Liver (tissue), 9 donors: ENCODE data around the gene ILKAP. TPM values are rescaled to one million over a fixed set of nuclear protein-coding genes. Genes with fewer than 3 reads are reported as not detected.

ENCODE experiments used
- DNase-seq: peaks from one replicate; pipeline ENCODE4 v3.0.0-alpha.2; 2017; ENCODE audit warnings: low spot score
- H3K27ac ChIP-seq, 2 donors: one replicate each; pipeline ENCODE4 v1.7.0; 2013; ENCODE audit warnings: inconsistent platforms in 2 of 2, low read length in 2 of 2, control low read depth in 1 of 2, low read depth in 1 of 2, mild to moderate bottlenecking in 1 of 2
- H3K27me3 ChIP-seq, 4 donors: one replicate each; pipeline versions ENCODE4 v1.6.1 to v1.7.0; 2013; ENCODE audit warnings: low read length in 3 of 4, inconsistent platforms in 1 of 4, mild to moderate bottlenecking in 1 of 4, moderate library complexity in 1 of 4; ENCODE audit not compliant: control insufficient read depth in 4 of 4, insufficient read depth in 4 of 4
- H3K36me3 ChIP-seq, 4 donors: one replicate each; pipeline versions ENCODE4 v1.6.1 to v1.7.0; 2013; ENCODE audit warnings: low read length in 3 of 4, mild to moderate bottlenecking in 3 of 4, low read depth in 1 of 4, moderate library complexity in 1 of 4; ENCODE audit not compliant: control insufficient read depth in 4 of 4, insufficient read depth in 3 of 4
- H3K4me1 ChIP-seq, 4 donors: one replicate each; pipeline versions ENCODE4 v1.6.1 to v1.7.0; 2013; ENCODE audit warnings: low read length in 3 of 4, mild to moderate bottlenecking in 3 of 4, moderate library complexity in 1 of 4; ENCODE audit not compliant: control insufficient read depth in 4 of 4, insufficient read depth in 4 of 4
- H3K4me3 ChIP-seq, 3 donors: one replicate each; pipeline versions ENCODE4 v1.6.1 to v1.7.0; 2013; ENCODE audit warnings: low read length in 3 of 3, control low read depth in 1 of 3, low read depth in 1 of 3, mild to moderate bottlenecking in 1 of 3
- H3K9ac ChIP-seq, 2 donors: one replicate each; pipeline ENCODE4 v1.7.0; 2013; ENCODE audit warnings: low read length in 2 of 2, mild to moderate bottlenecking in 2 of 2, moderate library complexity in 2 of 2, control low read depth in 1 of 2, low read depth in 1 of 2
- H3K9me3 ChIP-seq, 4 donors: one replicate each; pipeline versions ENCODE4 v1.6.1 to v1.7.0; 2013; ENCODE audit warnings: low read length in 3 of 4; ENCODE audit not compliant: control insufficient read depth in 4 of 4
- EGR1 ChIP-seq, 2 donors: IDR thresholded peaks; 2 replicates each; pipeline ENCODE4 v1.6.1; 2016 to 2018; ENCODE audit warnings: antibody characterized with exemption in 2 of 2, low read depth in 2 of 2
- FOXA1 ChIP-seq: IDR thresholded peaks from 2 replicates; pipeline ENCODE4 v1.6.1; 2016; ENCODE audit warnings: antibody characterized with exemption
- FOXA2 ChIP-seq: IDR thresholded peaks from 2 replicates; pipeline ENCODE4 v1.6.1; 2016; ENCODE audit warnings: antibody characterized with exemption
- GABPA ChIP-seq, 2 donors: IDR thresholded peaks in 1 of 2; conservative IDR thresholded peaks in 1 of 2; 2 replicates each; pipeline ENCODE4 v1.6.1; 2016; ENCODE audit warnings: antibody characterized with exemption in 2 of 2, mild to moderate bottlenecking in 1 of 2, moderate library complexity in 1 of 2
- HNF4A ChIP-seq, 2 donors: conservative IDR thresholded peaks; 2 replicates each; pipeline ENCODE4 v1.6.1; 2016; ENCODE audit warnings: antibody characterized with exemption in 2 of 2, mild to moderate bottlenecking in 2 of 2
- HNF4G ChIP-seq: IDR thresholded peaks from 2 replicates; pipeline ENCODE4 v1.6.1; 2016; ENCODE audit warnings: antibody characterized with exemption
- JUND ChIP-seq, 2 donors: IDR thresholded peaks; 2 replicates each; pipeline ENCODE4 v1.6.1; 2016; ENCODE audit warnings: antibody characterized with exemption in 2 of 2
- NR2F2 ChIP-seq: IDR thresholded peaks from 2 replicates; pipeline ENCODE4 v1.6.1; 2016; ENCODE audit warnings: antibody characterized with exemption
- RAD21 ChIP-seq, 2 donors: IDR thresholded peaks; 2 replicates each; pipeline ENCODE4 v1.6.1; 2016; ENCODE audit warnings: antibody characterized with exemption in 2 of 2, mild to moderate bottlenecking in 2 of 2
- RXRA ChIP-seq, 2 donors: IDR thresholded peaks; 2 replicates each; pipeline ENCODE4 v1.6.1; 2017 to 2018; ENCODE audit warnings: antibody characterized with exemption in 2 of 2, mild to moderate bottlenecking in 1 of 2
- SP1 ChIP-seq: IDR thresholded peaks from 2 replicates; pipeline ENCODE4 v1.6.1; 2018; ENCODE audit warnings: antibody characterized with exemption, mild to moderate bottlenecking
- TAF1 ChIP-seq: conservative IDR thresholded peaks from 2 replicates; pipeline ENCODE4 v1.6.1; 2016; ENCODE audit warnings: antibody characterized with exemption, mild to moderate bottlenecking
- YY1 ChIP-seq: IDR thresholded peaks from 2 replicates; pipeline ENCODE4 v1.6.1; 2016; ENCODE audit warnings: antibody characterized with exemption, mild to moderate bottlenecking
- WGBS: extraction: QIAGEN DNeasy Blood & Tissue Kit; methylation state at CpG from one replicate; pipeline ENCODE4 v1.1.7; 2013; 5-methylcytosine and 5-hydroxymethylcytosine counted together
- polyA plus RNA-seq, 2 donors: library from polyadenylated mRNA; stranded (reverse) in 1 of 2; unstranded in 1 of 2; fragments of 200-250 nt in 1 of 2; fragments of >200 nt in 1 of 2; fragmentation: Nextera tagmentation in 1 of 2; extraction: Ambion mirVana in 1 of 2; gene quantifications; one replicate each; pipeline versions ENCODE4 v1.2.1 to v1.2.3, GENCODE V29; 2013 to 2015
- total RNA-seq, 2 donors: library from RNA; depleted of rRNA; stranded (reverse); fragments of >200 nt; gene quantifications; one replicate each; pipeline ENCODE4 v1.2.3, GENCODE V29; 2014
- TF ChIP-seq, protein P1 (sequence below): IDR thresholded peaks from 2 replicates; pipeline ENCODE4 v1.6.1; 2016; ENCODE audit warnings: antibody characterized with exemption
- TF ChIP-seq, protein P2 (sequence below): IDR thresholded peaks from 2 replicates; pipeline ENCODE4 v1.6.1; 2016; ENCODE audit warnings: antibody characterized with exemption, mild to moderate bottlenecking
- TF ChIP-seq, protein P3 (sequence below): IDR thresholded peaks from 2 replicates; pipeline ENCODE4 v1.6.1; 2016; ENCODE audit warnings: antibody characterized with exemption
- TF ChIP-seq, protein P4 (sequence below): IDR thresholded peaks from 2 replicates; pipeline ENCODE4 v1.6.1; 2016; ENCODE audit warnings: antibody characterized with exemption
- TF ChIP-seq, protein P5 (sequence below): fragments of 150-350 bp; IDR thresholded peaks from 2 replicates; pipeline ENCODE4 v1.5.1; 2017; ENCODE audit warnings: improper control_type of control experiment, low read depth, low read length; ENCODE audit not compliant: missing input control
- donor health status: healthy.
- donor health status: healthy.
- donor health status: healthy.
- donor health status: healthy.
- donor health status: healthy.

Gene ILKAP
- total and polyA plus RNA-seq, 4 donors, result 15.0 to 21.1 (median 20.0) TPM

DNA sequence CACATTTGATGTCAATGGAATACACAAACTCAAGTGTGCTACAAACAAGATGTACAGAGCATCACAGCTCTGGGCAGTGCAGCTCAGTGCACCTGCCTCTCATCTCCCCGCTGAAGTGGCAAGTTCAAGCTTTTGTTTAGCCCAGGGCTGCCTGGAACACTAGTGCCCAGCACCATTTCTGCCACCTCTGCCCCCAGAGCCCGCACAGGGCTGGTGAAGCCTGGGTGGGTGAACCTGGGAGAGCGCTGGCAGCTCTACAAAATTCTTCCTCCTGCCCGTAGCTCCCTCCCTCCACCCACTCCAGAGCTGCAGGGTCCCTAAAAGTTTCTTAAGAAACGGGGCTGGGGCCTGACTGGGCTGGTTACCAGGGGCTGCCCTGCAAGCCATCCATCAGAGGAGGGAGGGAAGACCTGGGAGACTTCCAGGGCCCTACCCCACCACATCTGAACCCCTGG lies 34.8 kb upstream of the ILKAP start:
- Histone ChIP-seq H3K27me3 (no peaks in the 10 kb centered on the region), H3K27ac (no peak overlapping the region), H3K9me3 (no peaks in the 10 kb centered on the region), H3K9ac (no peak overlapping the region), H3K4me1 (peaks cover 10 to 18% (median 13%) of the 10 kb centered on the region in 4 donors), H3K36me3 (no peaks in the 10 kb centered on the region), H3K4me3 (no peak overlapping the region)
- DNase-seq, result no peak
- TF ChIP-seq HNF4G (no peak), FOXA2 (no peak), RAD21 (IDR thresholded peaks at IDR 0.05) (no peak), NR2F2 (no peak), RXRA (IDR thresholded peaks at IDR 0.05) (no peak), YY1 (no peak), SP1 (no peak), HNF4A (conservative IDR thresholded peaks at IDR 0.05) (no peak), GABPA (IDR thresholded peaks at IDR 0.05 in 1 of 2, conservative IDR thresholded peaks at IDR 0.05 in 1 of 2) (no peak), EGR1 (IDR thresholded peaks at IDR 0.05; ENCODE audit: low read depth in 2 of 2) (no peak)
- TF ChIP-seq, protein P1, sequence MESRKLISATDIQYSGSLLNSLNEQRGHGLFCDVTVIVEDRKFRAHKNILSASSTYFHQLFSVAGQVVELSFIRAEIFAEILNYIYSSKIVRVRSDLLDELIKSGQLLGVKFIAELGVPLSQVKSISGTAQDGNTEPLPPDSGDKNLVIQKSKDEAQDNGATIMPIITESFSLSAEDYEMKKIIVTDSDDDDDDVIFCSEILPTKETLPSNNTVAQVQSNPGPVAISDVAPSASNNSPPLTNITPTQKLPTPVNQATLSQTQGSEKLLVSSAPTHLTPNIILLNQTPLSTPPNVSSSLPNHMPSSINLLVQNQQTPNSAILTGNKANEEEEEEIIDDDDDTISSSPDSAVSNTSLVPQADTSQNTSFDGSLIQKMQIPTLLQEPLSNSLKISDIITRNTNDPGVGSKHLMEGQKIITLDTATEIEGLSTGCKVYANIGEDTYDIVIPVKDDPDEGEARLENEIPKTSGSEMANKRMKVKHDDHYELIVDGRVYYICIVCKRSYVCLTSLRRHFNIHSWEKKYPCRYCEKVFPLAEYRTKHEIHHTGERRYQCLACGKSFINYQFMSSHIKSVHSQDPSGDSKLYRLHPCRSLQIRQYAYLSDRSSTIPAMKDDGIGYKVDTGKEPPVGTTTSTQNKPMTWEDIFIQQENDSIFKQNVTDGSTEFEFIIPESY, result no peak
- TF ChIP-seq, protein P2, sequence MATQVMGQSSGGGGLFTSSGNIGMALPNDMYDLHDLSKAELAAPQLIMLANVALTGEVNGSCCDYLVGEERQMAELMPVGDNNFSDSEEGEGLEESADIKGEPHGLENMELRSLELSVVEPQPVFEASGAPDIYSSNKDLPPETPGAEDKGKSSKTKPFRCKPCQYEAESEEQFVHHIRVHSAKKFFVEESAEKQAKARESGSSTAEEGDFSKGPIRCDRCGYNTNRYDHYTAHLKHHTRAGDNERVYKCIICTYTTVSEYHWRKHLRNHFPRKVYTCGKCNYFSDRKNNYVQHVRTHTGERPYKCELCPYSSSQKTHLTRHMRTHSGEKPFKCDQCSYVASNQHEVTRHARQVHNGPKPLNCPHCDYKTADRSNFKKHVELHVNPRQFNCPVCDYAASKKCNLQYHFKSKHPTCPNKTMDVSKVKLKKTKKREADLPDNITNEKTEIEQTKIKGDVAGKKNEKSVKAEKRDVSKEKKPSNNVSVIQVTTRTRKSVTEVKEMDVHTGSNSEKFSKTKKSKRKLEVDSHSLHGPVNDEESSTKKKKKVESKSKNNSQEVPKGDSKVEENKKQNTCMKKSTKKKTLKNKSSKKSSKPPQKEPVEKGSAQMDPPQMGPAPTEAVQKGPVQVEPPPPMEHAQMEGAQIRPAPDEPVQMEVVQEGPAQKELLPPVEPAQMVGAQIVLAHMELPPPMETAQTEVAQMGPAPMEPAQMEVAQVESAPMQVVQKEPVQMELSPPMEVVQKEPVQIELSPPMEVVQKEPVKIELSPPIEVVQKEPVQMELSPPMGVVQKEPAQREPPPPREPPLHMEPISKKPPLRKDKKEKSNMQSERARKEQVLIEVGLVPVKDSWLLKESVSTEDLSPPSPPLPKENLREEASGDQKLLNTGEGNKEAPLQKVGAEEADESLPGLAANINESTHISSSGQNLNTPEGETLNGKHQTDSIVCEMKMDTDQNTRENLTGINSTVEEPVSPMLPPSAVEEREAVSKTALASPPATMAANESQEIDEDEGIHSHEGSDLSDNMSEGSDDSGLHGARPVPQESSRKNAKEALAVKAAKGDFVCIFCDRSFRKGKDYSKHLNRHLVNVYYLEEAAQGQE, result no peak
- TF ChIP-seq, protein P3, sequence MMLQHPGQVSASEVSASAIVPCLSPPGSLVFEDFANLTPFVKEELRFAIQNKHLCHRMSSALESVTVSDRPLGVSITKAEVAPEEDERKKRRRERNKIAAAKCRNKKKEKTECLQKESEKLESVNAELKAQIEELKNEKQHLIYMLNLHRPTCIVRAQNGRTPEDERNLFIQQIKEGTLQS, result no peak
- TF ChIP-seq, protein P4, sequence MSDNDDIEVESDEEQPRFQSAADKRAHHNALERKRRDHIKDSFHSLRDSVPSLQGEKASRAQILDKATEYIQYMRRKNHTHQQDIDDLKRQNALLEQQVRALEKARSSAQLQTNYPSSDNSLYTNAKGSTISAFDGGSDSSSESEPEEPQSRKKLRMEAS, result no peak
- 94% methylated on average over 5 of the region's 5 CpGs for WGBS

DNA sequence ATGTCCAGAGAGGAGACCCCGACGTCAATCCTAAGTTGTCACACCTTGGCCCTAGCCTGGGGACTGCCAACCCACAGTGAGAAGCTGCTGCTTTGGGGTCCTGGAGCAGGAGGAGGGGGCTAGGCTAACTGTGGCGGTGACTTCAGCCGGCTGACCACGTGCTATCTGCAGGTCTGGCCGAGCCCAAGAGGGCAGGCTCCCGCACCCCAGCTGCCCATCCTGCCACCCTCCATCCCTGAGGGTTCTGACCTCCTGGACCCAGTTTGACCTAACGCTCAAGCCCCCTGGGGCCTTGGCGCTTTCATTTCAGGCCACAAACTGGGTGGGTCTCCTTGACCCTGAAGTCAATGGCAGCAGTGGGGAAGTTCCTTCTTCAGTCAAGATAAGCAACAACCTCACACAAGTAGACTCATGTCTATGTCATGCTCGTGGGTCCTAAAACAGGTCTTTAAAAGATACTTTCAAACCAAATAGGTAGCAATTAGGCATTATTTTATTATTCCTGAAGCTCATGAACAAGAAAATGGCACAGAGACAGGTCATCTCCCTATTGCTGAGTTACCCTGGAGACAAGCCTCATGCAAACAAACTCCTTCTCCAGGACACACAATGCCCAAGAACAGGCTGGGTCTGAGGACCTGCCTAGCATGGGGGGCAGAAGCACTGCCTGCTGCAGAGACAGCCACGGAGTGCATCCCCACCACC lies 34.1 kb upstream of the ILKAP start:
- Histone ChIP-seq H3K9ac (no peak overlapping the region), H3K9me3 (no peaks in the 10 kb centered on the region), H3K36me3 (no peaks in the 10 kb centered on the region), H3K27me3 (no peaks in the 10 kb centered on the region), H3K4me3 (no peak overlapping the region), H3K27ac (no peak overlapping the region), H3K4me1 (peaks cover 4 to 12% (median 9%) of the 10 kb centered on the region in 4 donors)
- 85% methylated on average over 11 of the region's 11 CpGs for WGBS
- no peak for DNase-seq
- TF ChIP-seq FOXA1 (no peak), YY1 (no peak), HNF4A (conservative IDR thresholded peaks at IDR 0.05) (no peak), TAF1 (no peak), FOXA2 (no peak), GABPA (IDR thresholded peaks at IDR 0.05 in 1 of 2, conservative IDR thresholded peaks at IDR 0.05 in 1 of 2) (no peak), RAD21 (IDR thresholded peaks at IDR 0.05) (no peak), EGR1 (IDR thresholded peaks at IDR 0.05; ENCODE audit: low read depth in 2 of 2) (no peak), HNF4G (no peak), NR2F2 (no peak), JUND (IDR thresholded peaks at IDR 0.05) (no peak), RXRA (IDR thresholded peaks at IDR 0.05) (no peak), SP1 (no peak)
- TF ChIP-seq, protein P5, sequence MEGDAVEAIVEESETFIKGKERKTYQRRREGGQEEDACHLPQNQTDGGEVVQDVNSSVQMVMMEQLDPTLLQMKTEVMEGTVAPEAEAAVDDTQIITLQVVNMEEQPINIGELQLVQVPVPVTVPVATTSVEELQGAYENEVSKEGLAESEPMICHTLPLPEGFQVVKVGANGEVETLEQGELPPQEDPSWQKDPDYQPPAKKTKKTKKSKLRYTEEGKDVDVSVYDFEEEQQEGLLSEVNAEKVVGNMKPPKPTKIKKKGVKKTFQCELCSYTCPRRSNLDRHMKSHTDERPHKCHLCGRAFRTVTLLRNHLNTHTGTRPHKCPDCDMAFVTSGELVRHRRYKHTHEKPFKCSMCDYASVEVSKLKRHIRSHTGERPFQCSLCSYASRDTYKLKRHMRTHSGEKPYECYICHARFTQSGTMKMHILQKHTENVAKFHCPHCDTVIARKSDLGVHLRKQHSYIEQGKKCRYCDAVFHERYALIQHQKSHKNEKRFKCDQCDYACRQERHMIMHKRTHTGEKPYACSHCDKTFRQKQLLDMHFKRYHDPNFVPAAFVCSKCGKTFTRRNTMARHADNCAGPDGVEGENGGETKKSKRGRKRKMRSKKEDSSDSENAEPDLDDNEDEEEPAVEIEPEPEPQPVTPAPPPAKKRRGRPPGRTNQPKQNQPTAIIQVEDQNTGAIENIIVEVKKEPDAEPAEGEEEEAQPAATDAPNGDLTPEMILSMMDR, result no peak
- TF ChIP-seq, protein P3, result no peak
- TF ChIP-seq, protein P4, result no peak
- TF ChIP-seq, protein P2, result no peak
